HEK293 (cell line): ENCODE results near the gene PLA2G4C.
A peak's percentile ranks its signal among the peaks of the same experiment; 100 is the strongest.

Experiments
- GLIS1 ChIP-seq: fragments of 450-650 bp; formaldehyde crosslinking; IDR thresholded peaks from 2 replicates; pipeline ENCODE4 v1.5.1; 2016; ENCODE audit warnings: missing biosample characterization, missing genetic modification characterization
- IKZF3 ChIP-seq: fragments of 450-650 bp; IDR thresholded peaks from 2 replicates; pipeline ENCODE4 v1.5.0; 2018; ENCODE audit warnings: missing biosample characterization, mild to moderate bottlenecking, missing genetic modification characterization, moderate library complexity
- KLF16 ChIP-seq: fragments of 450-650 bp; formaldehyde crosslinking; IDR thresholded peaks from 2 replicates; pipeline ENCODE4 v1.5.1; 2017; ENCODE audit warnings: missing biosample characterization, missing genetic modification characterization
- SP7 ChIP-seq: fragments of 450-650 bp; formaldehyde crosslinking; IDR thresholded peaks from 2 replicates; pipeline ENCODE4 v1.5.1; 2016; ENCODE audit warnings: missing biosample characterization, missing genetic modification characterization
- ZBTB1 ChIP-seq: fragments of 450-650 bp; formaldehyde crosslinking; IDR thresholded peaks from 2 replicates; pipeline ENCODE4 v1.5.1; 2016; ENCODE audit warnings: missing biosample characterization, missing genetic modification characterization
- ZBTB48 ChIP-seq: fragments of 450-650 bp; formaldehyde crosslinking; IDR thresholded peaks from 2 replicates; pipeline ENCODE4 v1.5.1; 2016; ENCODE audit warnings: missing biosample characterization, missing genetic modification characterization
- ZFP41 ChIP-seq: fragments of 450-650 bp; formaldehyde crosslinking; IDR thresholded peaks from 2 replicates; pipeline ENCODE4 v1.5.1; 2016; ENCODE audit warnings: missing biosample characterization, missing genetic modification characterization, borderline replicate concordance
- ZNF10 ChIP-seq: fragments of 450-650 bp; formaldehyde crosslinking; IDR thresholded peaks from 2 replicates; pipeline ENCODE4 v1.5.1; 2017; ENCODE audit warnings: missing biosample characterization, missing genetic modification characterization
- ZNF138 ChIP-seq: fragments of 450-650 bp; formaldehyde crosslinking; IDR thresholded peaks from 2 replicates; pipeline ENCODE4 v1.5.1; 2016; ENCODE audit warnings: missing biosample characterization, missing genetic modification characterization, borderline replicate concordance
- ZNF155 ChIP-seq: fragments of 450-650 bp; formaldehyde crosslinking; IDR thresholded peaks from 2 replicates; pipeline ENCODE4 v1.5.1; 2016; ENCODE audit warnings: missing biosample characterization, missing genetic modification characterization
- ZNF16 ChIP-seq: fragments of 450-650 bp; formaldehyde crosslinking; IDR thresholded peaks from 2 replicates; pipeline ENCODE4 v1.5.1; 2016; ENCODE audit warnings: low read depth, missing biosample characterization, missing genetic modification characterization
- ZNF24 ChIP-seq: fragments of 450-650 bp; formaldehyde crosslinking; IDR thresholded peaks from 2 replicates; pipeline ENCODE4 v1.5.1; 2016; ENCODE audit warnings: missing biosample characterization, missing genetic modification characterization
- ZNF48 ChIP-seq: fragments of 450-650 bp; formaldehyde crosslinking; IDR thresholded peaks from 2 replicates; pipeline ENCODE4 v1.5.1; 2016; ENCODE audit warnings: missing biosample characterization, missing genetic modification characterization
- ZNF549 ChIP-seq: fragments of 450-650 bp; IDR thresholded peaks from 2 replicates; pipeline ENCODE4 v1.5.1; 2018; ENCODE audit warnings: missing biosample characterization, missing genetic modification characterization, mild to moderate bottlenecking, inconsistent platforms, moderate library complexity
- ZNF560 ChIP-seq: fragments of 450-650 bp; formaldehyde crosslinking; IDR thresholded peaks from 2 replicates; pipeline ENCODE4 v1.5.1; 2017; ENCODE audit warnings: missing biosample characterization, missing genetic modification characterization, borderline replicate concordance
- ZNF624 ChIP-seq: fragments of 450-650 bp; formaldehyde crosslinking; IDR thresholded peaks from 2 replicates; pipeline ENCODE4 v1.5.1; 2017; ENCODE audit warnings: missing biosample characterization, missing genetic modification characterization
- ZNF777 ChIP-seq: fragments of 450-650 bp; formaldehyde crosslinking; IDR thresholded peaks from 2 replicates; pipeline ENCODE4 v1.5.1; 2017; ENCODE audit warnings: missing biosample characterization, missing genetic modification characterization, borderline replicate concordance
- ZNF792 ChIP-seq: fragments of 450-650 bp; formaldehyde crosslinking; IDR thresholded peaks from 2 replicates; pipeline ENCODE4 v1.5.1; 2016; ENCODE audit warnings: missing biosample characterization, missing genetic modification characterization
- ZNF843 ChIP-seq: fragments of 450-650 bp; formaldehyde crosslinking; IDR thresholded peaks from 2 replicates; pipeline ENCODE4 v1.5.1; 2016; ENCODE audit warnings: missing biosample characterization, missing genetic modification characterization
- TF ChIP-seq, protein P1 (sequence below): fragments of 450-650 bp; formaldehyde crosslinking; IDR thresholded peaks from 2 replicates; pipeline ENCODE4 v1.5.1; 2016; ENCODE audit warnings: missing biosample characterization, missing genetic modification characterization
- TF ChIP-seq, protein P2 (sequence below): fragments of 450-650 bp; IDR thresholded peaks from 2 replicates; pipeline ENCODE4 v1.5.1; 2018; ENCODE audit warnings: missing biosample characterization, mild to moderate bottlenecking, missing genetic modification characterization
- TF ChIP-seq, protein P3 (sequence below): IDR thresholded peaks from 2 replicates; pipeline ENCODE4 v1.6.1; 2011; ENCODE audit warnings: mild to moderate bottlenecking, low read depth, low read length, borderline replicate concordance
- TF ChIP-seq, protein P4 (sequence below): fragments of 450-650 bp; formaldehyde crosslinking; IDR thresholded peaks from 2 replicates; pipeline ENCODE4 v1.5.1; 2016; ENCODE audit warnings: missing biosample characterization, missing genetic modification characterization
- TF ChIP-seq, protein P5 (sequence below): fragments of 450-650 bp; IDR thresholded peaks from 2 replicates; pipeline ENCODE4 v1.5.1; 2018; ENCODE audit warnings: missing biosample characterization, missing genetic modification characterization
- TF ChIP-seq, protein P6 (sequence below): fragments of 450-650 bp; formaldehyde crosslinking; IDR thresholded peaks from 2 replicates; pipeline ENCODE4 v1.5.1; 2016; ENCODE audit warnings: missing biosample characterization, missing genetic modification characterization
- TF ChIP-seq, protein P7 (sequence below): fragments of 450-650 bp; formaldehyde crosslinking; IDR thresholded peaks from 2 replicates; pipeline ENCODE4 v1.5.1; 2017; ENCODE audit warnings: missing biosample characterization, missing genetic modification characterization

Gene PLA2G4C

DNA sequence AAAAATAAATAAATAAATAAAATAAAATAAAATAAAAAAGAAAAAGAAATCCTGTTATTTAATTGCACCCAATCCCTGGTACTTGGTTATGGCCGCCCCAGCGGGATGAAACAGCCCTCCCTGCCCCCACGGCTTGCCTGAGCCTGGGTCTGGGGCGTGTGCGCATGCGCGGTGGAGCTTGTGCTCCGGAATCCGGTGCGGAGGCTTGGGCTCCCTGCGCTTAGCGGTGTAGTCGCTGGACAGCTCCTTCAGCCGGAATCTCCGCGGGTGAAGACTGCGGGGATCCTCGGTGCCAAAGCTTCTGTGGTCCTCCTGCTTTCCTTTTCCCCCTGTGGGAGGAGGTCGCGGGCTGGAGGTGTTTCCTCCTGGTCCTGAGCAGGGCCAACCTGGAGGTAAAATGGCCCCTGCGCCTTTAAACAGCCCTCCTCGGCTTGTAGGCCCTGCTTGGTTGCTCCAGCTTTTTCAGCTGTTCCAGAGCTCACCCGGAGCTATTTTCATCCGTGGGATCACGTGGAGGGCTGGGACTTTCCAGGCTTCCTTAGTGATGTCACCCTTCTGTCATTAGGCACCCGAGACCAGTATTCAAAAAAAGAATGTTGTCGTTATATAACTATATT lies at the start of gene PLA2G4C (continued):
- TF ChIP-seq ZNF155 (tag by site-specific recombination) (no peak), ZNF138 (tag by site-specific recombination) (no peak), GLIS1 (tag by site-specific recombination) (peak; percentile 65; the same call in 1 of the 2 replicates), ZNF48 (tag by site-specific recombination) (no peak), ZNF10 (tag by site-specific recombination) (0 out of 2 replicates have a peak, but pooled peaks have one; percentile 34), ZNF549 (tag by site-specific recombination) (no peak), ZNF792 (tag by site-specific recombination) (no peak), ZNF560 (no peak), KLF16 (tag by site-specific recombination) (peak; percentile 18), ZBTB1 (tag by site-specific recombination) (no peak), ZNF16 (no peak), ZBTB48 (tag by site-specific recombination) (no peak), IKZF3 (tag by site-specific recombination) (peak; percentile 57; the same call in 1 of the 2 replicates), SP7 (tag by site-specific recombination) (peak; percentile 66), ZFP41 (tag by site-specific recombination) (no peak), ZNF843 (tag by site-specific recombination) (peak; percentile 15; the same call in 1 of the 2 replicates), ZNF624 (no peak), ZNF24 (tag by site-specific recombination) (no peak), ZNF777 (tag by site-specific recombination) (no peak)
- TF ChIP-seq, protein P1, sequence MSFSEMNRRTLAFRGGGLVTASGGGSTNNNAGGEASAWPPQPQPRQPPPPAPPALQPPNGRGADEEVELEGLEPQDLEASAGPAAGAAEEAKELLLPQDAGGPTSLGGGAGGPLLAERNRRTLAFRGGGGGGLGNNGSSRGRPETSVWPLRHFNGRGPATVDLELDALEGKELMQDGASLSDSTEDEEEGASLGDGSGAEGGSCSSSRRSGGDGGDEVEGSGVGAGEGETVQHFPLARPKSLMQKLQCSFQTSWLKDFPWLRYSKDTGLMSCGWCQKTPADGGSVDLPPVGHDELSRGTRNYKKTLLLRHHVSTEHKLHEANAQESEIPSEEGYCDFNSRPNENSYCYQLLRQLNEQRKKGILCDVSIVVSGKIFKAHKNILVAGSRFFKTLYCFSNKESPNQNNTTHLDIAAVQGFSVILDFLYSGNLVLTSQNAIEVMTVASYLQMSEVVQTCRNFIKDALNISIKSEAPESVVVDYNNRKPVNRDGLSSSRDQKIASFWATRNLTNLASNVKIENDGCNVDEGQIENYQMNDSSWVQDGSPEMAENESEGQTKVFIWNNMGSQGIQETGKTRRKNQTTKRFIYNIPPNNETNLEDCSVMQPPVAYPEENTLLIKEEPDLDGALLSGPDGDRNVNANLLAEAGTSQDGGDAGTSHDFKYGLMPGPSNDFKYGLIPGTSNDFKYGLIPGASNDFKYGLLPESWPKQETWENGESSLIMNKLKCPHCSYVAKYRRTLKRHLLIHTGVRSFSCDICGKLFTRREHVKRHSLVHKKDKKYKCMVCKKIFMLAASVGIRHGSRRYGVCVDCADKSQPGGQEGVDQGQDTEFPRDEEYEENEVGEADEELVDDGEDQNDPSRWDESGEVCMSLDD (tag by site-specific recombination) = no peak
- TF ChIP-seq, protein P2, sequence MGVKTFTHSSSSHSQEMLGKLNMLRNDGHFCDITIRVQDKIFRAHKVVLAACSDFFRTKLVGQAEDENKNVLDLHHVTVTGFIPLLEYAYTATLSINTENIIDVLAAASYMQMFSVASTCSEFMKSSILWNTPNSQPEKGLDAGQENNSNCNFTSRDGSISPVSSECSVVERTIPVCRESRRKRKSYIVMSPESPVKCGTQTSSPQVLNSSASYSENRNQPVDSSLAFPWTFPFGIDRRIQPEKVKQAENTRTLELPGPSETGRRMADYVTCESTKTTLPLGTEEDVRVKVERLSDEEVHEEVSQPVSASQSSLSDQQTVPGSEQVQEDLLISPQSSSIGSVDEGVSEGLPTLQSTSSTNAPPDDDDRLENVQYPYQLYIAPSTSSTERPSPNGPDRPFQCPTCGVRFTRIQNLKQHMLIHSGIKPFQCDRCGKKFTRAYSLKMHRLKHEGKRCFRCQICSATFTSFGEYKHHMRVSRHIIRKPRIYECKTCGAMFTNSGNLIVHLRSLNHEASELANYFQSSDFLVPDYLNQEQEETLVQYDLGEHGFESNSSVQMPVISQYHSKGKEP (tag by site-specific recombination) = no peak
- TF ChIP-seq, protein P3, sequence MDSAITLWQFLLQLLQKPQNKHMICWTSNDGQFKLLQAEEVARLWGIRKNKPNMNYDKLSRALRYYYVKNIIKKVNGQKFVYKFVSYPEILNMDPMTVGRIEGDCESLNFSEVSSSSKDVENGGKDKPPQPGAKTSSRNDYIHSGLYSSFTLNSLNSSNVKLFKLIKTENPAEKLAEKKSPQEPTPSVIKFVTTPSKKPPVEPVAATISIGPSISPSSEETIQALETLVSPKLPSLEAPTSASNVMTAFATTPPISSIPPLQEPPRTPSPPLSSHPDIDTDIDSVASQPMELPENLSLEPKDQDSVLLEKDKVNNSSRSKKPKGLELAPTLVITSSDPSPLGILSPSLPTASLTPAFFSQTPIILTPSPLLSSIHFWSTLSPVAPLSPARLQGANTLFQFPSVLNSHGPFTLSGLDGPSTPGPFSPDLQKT = no peak
- TF ChIP-seq, protein P4, sequence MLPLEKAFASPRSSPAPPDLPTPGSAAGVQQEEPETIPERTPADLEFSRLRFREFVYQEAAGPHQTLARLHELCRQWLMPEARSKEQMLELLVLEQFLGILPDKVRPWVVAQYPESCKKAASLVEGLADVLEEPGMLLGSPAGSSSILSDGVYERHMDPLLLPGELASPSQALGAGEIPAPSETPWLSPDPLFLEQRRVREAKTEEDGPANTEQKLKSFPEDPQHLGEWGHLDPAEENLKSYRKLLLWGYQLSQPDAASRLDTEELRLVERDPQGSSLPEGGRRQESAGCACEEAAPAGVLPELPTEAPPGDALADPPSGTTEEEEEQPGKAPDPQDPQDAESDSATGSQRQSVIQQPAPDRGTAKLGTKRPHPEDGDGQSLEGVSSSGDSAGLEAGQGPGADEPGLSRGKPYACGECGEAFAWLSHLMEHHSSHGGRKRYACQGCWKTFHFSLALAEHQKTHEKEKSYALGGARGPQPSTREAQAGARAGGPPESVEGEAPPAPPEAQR (tag by site-specific recombination) = no peak
- TF ChIP-seq, protein P5, sequence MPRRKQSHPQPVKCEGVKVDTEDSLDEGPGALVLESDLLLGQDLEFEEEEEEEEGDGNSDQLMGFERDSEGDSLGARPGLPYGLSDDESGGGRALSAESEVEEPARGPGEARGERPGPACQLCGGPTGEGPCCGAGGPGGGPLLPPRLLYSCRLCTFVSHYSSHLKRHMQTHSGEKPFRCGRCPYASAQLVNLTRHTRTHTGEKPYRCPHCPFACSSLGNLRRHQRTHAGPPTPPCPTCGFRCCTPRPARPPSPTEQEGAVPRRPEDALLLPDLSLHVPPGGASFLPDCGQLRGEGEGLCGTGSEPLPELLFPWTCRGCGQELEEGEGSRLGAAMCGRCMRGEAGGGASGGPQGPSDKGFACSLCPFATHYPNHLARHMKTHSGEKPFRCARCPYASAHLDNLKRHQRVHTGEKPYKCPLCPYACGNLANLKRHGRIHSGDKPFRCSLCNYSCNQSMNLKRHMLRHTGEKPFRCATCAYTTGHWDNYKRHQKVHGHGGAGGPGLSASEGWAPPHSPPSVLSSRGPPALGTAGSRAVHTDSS = no peak
- TF ChIP-seq, protein P6, sequence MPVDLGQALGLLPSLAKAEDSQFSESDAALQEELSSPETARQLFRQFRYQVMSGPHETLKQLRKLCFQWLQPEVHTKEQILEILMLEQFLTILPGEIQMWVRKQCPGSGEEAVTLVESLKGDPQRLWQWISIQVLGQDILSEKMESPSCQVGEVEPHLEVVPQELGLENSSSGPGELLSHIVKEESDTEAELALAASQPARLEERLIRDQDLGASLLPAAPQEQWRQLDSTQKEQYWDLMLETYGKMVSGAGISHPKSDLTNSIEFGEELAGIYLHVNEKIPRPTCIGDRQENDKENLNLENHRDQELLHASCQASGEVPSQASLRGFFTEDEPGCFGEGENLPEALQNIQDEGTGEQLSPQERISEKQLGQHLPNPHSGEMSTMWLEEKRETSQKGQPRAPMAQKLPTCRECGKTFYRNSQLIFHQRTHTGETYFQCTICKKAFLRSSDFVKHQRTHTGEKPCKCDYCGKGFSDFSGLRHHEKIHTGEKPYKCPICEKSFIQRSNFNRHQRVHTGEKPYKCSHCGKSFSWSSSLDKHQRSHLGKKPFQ (tag by site-specific recombination) = no peak
- TF ChIP-seq, protein P7, sequence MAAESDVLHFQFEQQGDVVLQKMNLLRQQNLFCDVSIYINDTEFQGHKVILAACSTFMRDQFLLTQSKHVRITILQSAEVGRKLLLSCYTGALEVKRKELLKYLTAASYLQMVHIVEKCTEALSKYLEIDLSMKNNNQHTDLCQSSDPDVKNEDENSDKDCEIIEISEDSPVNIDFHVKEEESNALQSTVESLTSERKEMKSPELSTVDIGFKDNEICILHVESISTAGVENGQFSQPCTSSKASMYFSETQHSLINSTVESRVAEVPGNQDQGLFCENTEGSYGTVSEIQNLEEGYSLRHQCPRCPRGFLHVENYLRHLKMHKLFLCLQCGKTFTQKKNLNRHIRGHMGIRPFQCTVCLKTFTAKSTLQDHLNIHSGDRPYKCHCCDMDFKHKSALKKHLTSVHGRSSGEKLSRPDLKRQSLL (tag by site-specific recombination) = peak; percentile 87
